GM21723 (cell line): ENCODE measurements around the gene PTPRO.

Experiments used
- ATAC-seq: cut with Tn5 transposase; IDR thresholded peaks from one replicate; pipeline ENCODE4 v1.9.1; 2021; ENCODE audit warnings: mild to moderate bottlenecking, moderate library complexity; ENCODE audit not compliant: unreplicated experiment

The PTPRO gene

GRCh38 chr12:15322164-15323061 is at the start of gene PTPRO:
PTPRO (plus strand) TSS chr12:15322508.
- ATAC-seq, result no peak

GRCh38 chr12:15273896-15274295 is 48.4 kb upstream of the PTPRO start:
- no peak for ATAC-seq

GRCh38 chr12:15274561-15274967 is 47.7 kb upstream of the PTPRO start:
- no peak for ATAC-seq

DNA sequence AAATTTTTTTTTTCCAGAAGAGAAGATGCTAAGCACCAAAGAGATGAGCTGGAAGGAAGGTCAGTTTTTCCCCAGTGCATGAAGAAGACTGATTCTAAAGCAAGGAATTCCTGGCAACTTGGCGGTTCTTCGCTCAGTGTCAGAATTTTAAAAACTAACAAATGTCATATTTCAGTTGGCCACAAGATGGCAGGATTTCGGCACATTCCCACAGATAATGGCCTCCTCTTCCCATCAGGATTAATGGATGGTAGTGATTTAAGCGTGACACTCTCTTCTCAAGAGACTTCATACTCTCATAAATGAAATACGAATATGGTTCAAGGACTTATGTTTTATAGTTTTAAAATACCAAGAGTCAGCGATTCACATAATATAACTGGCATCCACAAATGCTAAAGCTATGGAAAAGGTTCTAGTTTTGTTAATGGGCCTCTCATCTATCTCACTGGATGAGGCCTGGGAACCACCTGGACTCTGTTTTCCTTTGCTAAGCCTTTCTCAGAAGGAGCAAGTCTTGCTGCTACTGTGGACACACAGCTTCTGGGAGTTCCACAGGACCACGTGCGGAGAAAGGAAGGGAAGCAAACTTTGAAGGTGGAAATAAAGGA is 46.1 kb upstream of the PTPRO start:
- no peak for ATAC-seq

DNA sequence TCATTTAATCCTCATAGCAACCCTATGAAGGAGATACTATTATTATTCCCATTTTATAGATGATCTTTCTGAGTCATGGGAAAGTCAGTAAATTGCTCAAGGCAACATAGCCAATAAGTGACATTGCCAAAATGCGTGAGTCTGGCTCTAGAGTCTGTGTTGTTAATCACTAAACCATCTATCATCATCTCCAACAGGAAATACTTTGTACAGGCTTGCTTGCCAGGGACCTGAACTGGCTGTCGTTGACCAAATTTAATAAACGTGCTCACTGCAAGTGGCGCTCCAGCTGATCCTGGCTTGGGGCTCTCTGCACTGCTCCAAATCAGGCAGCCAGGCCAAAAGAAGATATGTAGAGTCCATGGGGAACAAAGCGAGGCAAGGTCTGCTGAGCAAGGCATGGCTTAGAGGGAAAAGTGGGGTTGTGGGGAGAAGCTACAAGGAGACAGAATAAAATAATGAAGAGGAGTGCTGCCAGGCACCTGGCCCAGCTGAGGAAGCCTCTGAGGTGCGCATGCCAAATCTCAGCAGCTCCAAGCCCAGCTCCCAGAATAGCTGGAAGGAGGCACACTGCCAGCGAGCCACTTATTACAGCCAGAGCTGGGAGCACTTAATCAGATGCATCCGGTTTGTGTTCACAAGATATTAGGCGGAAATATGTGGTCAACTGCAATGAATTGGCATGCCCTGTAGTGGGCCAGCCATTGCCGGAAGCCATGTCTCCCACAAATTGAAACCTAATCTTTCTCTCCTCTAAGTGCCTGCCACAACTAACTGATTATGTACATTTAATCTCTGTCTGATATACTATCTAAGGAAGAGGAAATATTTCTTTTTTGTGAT is 43.3 kb upstream of the PTPRO start:
- no peak for ATAC-seq

- no peak for ATAC-seq
Measured at GRCh38 chr12:15280930-15281329, 41.4 kb upstream of the PTPRO start.

DNA sequence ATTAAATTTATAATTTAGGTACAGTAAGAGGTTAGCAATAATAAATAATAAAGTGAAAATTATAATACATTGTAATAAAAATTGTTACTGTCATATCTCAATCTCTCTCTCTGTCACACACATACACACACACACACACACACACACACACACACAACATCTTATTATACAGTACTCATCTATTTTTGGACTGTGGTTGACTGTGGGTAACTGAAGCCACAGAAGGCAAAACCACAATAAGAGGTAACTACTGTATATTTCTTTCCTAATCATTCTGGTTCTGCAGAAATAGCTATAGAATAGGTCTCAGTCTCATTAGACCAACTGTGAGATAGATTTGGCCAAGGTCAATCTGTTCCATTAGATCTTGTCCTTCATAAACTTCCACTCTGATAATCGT is 33.1 kb upstream of the PTPRO start:
- ATAC-seq, result no peak

GRCh38 chr12:15293731-15294130 is 28.6 kb upstream of the PTPRO start:
- ATAC-seq, result no peak

DNA sequence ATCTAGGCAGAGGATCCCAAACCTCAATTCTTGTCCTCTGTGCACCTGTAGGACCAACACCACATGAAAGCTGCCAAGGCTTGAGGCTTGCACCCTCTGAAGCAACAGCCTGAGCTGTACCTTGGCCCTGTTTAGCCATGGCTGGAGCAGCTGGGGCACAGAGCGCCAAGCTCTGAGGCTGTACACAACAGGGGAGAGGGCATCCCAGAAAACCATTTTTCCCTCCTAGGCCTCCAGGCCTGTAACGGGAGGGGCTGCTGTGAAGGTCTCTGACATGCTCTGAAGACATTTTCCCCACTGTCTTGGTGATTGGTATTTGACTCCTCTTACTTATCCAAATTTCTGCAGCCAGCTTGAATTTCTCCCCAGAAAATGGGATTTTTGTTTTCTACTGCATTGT is 22.4 kb upstream of the PTPRO start:
- ATAC-seq, result no peak

- no peak for ATAC-seq
Measured at GRCh38 chr12:15304296-15304695, 18.0 kb upstream of the PTPRO start.

DNA sequence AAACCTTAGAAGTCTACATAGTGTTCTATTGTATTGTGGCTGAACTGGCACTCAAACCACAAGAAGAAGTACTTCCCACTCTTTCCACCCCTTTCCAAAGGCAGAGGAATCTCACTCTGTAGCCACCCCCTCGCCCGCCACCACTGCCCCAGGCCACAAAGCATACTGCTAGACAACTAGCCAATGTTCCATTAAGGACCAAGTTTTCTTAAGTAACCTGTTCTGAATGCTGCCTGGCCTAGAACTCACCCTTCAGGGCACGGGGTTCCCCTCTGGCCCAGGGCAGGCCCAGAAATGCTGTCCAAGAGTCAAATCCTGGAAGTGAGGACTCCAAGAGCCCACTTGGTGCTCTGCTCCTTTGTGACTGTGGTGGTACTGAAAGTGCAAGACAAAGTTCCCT is 15.7 kb upstream of the PTPRO start:
- ATAC-seq, result no peak

GRCh38 chr12:15307079-15307478 is 15.2 kb upstream of the PTPRO start:
- ATAC-seq, result no peak

DNA sequence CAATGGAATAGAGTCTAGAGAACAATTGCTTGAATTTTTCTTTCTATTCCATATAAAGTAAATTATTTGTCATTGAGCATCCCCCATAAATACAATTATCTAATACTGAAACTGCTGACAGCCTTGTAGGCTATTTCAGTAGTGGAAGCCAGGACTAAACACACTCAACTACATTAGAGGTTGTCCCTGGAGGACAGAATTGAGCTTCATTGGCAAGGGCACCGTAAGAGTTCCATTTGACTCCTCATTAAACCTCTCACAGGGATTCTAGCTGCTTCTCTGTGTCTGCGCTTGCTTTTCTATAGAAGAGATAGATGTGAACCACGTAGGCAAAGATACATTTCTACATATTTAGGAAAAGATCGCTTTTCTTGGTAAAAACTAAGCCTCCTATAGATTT is 3.5 kb upstream of the PTPRO start:
- no peak for ATAC-seq

GRCh38 chr12:15320881-15321280 is 1.4 kb upstream of the PTPRO start:
- no peak for ATAC-seq

- ATAC-seq, result no peak
Measured at GRCh38 chr12:15323480-15323879, 1.2 kb downstream of the PTPRO start.

- no peak for ATAC-seq
Measured at GRCh38 chr12:15329891-15330290, 7.6 kb downstream of the PTPRO start.

DNA sequence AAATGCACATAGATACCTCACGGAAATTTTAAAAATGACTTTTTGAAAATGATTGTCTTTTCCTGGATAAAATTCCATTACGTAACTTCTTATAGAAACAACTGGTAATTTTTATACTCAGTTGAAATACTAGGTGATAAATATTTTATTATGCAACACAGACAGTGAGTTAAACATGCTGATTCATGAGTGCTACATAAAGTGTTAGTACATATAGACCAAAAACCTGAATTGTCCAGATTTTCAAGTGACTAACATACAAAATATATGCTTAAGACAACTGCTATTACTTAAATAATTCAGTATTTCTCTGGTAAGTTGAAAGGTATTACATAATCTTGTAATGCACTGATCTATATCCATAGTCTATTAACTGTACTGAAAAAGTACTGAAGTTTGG is 11.9 kb downstream of the PTPRO start:
- no peak for ATAC-seq

GRCh38 chr12:15335959-15336358 is 13.7 kb downstream of the PTPRO start:
- no peak for ATAC-seq

- no peak for ATAC-seq
Measured at GRCh38 chr12:15336768-15337553, 14.7 kb downstream of the PTPRO start.

DNA sequence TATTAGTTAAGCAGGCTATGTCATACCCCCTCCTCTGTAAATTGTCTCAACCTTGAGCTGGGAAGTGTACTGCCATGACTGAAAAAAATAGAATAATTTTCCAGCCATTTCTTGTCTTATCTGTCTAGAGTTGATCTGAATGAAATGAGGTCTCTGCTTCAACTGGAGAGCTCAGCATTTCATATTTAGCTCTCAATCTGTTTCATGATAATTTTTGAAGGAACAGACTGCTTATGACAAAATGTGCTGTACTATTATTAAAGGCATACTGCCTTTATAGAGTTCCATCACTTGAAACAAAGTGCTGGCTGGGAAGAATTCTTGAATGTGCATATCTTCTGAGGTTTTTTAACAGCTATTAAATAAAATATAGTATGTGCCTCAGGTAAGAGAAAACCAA is 19.1 kb downstream of the PTPRO start:
- no peak for ATAC-seq

DNA sequence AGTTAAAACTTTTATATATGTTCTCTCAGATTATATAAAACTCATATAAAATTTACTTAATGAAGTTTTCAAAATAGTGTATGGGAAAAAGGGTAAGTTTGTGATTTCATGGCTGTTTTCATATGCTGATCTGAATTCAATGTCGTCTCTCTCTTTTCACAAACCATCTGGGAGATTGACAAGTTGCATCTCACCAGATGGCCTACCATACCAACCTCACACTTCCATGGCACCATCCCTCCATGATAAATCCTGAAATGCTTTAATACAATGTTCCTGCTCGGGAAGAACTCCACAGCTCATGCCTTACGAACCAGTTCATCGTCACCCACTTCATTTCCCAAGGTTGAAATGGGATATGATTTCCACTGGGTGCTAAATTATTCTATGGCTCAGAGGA is 22.3 kb downstream of the PTPRO start:
- ATAC-seq, result no peak
